Gastroesophageal sphincter (tissue), 4 donors: ENCODE data around the gene ANXA2. TPM values are rescaled to one million over a fixed set of nuclear protein-coding genes. Genes with fewer than 3 reads are reported as not detected.

Experiments
- ATAC-seq: fragments of 150-250 bp; one replicate; pipeline ENCODE4 v1.9.1; 2016; ENCODE audit warnings: mild to moderate bottlenecking, moderate library complexity
- H3K27ac ChIP-seq, 4 donors: fragments of 200-600 bp; sonication (generic) in 3 of 4; 1 replicate in 3 of 4; 2 replicates in 1 of 4; pipeline ENCODE4 v1.5.1; 2016 to 2019
- H3K27me3 ChIP-seq: fragments of 200-600 bp; sonication (generic); one replicate; pipeline ENCODE4 v1.5.1; 2019
- H3K36me3 ChIP-seq, 2 donors: fragments of 200-600 bp; sonication (generic); one replicate each; pipeline ENCODE4 v1.5.1; 2019; ENCODE audit warnings: control low read depth in 1 of 2
- H3K4me1 ChIP-seq, 3 donors: fragments of 200-600 bp; sonication (generic); 1 replicate in 2 of 3; 2 replicates in 1 of 3; pipeline ENCODE4 v1.5.1; 2016 to 2019; ENCODE audit warnings: control low read depth in 2 of 3
- H3K4me3 ChIP-seq, 2 donors: fragments of 200-600 bp; sonication (generic); one replicate each; pipeline ENCODE4 v1.5.1; 2019; ENCODE audit warnings: mild to moderate bottlenecking in 1 of 2, moderate library complexity in 1 of 2
- H3K9me3 ChIP-seq, 3 donors: fragments of 200-600 bp; sonication (generic); one replicate each; pipeline ENCODE4 v1.5.1; 2017 to 2019; ENCODE audit warnings: control low read depth in 2 of 3
- EP300 ChIP-seq: sonication (generic); formaldehyde crosslinking; IDR thresholded peaks from one replicate; pipeline ENCODE4 v1.6.1; 2017; ENCODE audit warnings: antibody characterized with exemption, mild to moderate bottlenecking
- POLR2A ChIP-seq, 2 donors: fragments of 450-650 bp; IDR thresholded peaks; one replicate each; pipeline ENCODE4 v1.6.1; 2017; ENCODE audit warnings: antibody characterized with exemption in 2 of 2, mild to moderate bottlenecking in 2 of 2, moderate library complexity in 1 of 2
- POLR2AphosphoS5 ChIP-seq: sonication (generic); formaldehyde crosslinking; IDR thresholded peaks from one replicate; pipeline ENCODE4 v1.6.1; 2017; ENCODE audit warnings: antibody characterized with exemption
- WGBS, 2 donors: methylation state at CpG; one replicate each; pipeline ENCODE4 v1.1.5; 2018; ENCODE audit warnings: low coverage in 1 of 2; 5-methylcytosine and 5-hydroxymethylcytosine counted together
- total RNA-seq, 4 donors: library from RNA; depleted of rRNA; stranded (reverse); fragments of >200 nt; gene quantifications; one replicate each; pipeline ENCODE4 v1.1.0, GENCODE V29; 2016
- TF ChIP-seq, protein P1 (sequence below), 4 experiments: fragments of 200-600 bp in 2 of 4; fragments of 450-650 bp in 2 of 4; sonication (generic) in 1 of 4; IDR thresholded peaks; one replicate each; pipeline ENCODE4 v1.5.1; 2017 to 2019; ENCODE audit warnings: antibody characterized with exemption in 4 of 4, mild to moderate bottlenecking in 2 of 4, moderate library complexity in 2 of 4

ANXA2 gene
- total RNA-seq, 4 donors from 2014 or later = 301 to 793 (median 570) TPM

DNA sequence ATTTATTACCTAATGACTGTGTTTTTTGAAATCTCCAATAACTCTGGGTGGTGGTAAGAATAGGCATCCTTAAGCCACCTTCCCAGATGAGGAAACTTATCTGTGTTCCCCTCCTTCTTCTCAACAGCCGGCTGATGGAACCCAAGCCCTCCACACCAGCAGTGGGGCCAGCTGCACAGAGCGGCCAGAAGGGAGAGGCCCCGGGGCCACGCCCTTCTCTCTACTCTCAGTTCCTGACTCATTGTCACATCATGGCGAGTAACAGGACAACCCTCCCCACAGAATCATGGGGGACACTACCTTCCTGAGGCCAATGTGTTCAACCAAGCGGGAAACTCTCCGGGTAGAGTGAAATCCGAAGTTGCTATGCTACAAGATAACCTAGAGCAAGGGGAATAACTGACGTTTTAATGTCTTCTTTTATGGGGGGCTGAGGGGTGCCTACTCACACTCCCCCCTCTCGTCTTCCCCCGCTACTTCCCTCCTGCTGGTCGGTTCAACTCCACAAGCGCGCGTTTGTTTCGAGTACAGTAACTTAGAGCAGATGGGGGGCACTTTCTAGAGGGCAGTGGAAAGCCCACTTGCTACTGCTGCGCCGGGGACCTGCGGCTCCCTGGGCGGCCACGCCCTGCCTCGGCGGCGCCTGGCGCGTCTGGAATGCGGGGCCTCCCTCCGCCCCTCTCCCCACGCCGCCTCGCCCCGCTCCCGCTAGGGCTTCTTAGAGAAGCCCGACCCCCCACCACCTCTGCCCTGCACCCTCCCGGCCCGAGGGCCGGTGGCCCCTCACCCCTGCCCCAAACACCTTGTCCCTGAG, 621 bp downstream of the ANXA2 start:
- Histone ChIP-seq H3K9me3 (no peaks in the 10 kb centered on the region), H3K4me1 (peaks cover 6 to 62% (median 30%) of the 10 kb centered on the region in 3 donors), H3K36me3 (peaks cover 0 to 5% of the 10 kb centered on the region in 2 donors), H3K27me3 (no peaks in the 10 kb centered on the region), H3K27ac (peak overlapping the region; percentile 93 to 99 (median 97)), H3K4me3 (peak overlapping the region; percentile 91 to 97)
- peak; percentile 52 for ATAC-seq
- 5% methylated on average over 14 of the region's 37 CpGs; no CpG with 5 or more reads in 1 of the 2 donors for WGBS, 2 donors
- TF ChIP-seq, protein P1, sequence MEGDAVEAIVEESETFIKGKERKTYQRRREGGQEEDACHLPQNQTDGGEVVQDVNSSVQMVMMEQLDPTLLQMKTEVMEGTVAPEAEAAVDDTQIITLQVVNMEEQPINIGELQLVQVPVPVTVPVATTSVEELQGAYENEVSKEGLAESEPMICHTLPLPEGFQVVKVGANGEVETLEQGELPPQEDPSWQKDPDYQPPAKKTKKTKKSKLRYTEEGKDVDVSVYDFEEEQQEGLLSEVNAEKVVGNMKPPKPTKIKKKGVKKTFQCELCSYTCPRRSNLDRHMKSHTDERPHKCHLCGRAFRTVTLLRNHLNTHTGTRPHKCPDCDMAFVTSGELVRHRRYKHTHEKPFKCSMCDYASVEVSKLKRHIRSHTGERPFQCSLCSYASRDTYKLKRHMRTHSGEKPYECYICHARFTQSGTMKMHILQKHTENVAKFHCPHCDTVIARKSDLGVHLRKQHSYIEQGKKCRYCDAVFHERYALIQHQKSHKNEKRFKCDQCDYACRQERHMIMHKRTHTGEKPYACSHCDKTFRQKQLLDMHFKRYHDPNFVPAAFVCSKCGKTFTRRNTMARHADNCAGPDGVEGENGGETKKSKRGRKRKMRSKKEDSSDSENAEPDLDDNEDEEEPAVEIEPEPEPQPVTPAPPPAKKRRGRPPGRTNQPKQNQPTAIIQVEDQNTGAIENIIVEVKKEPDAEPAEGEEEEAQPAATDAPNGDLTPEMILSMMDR (IDR thresholded peaks at IDR 0.05) = no peak
- TF ChIP-seq POLR2AphosphoS5 = peak; percentile 30
- no peak for TF ChIP-seq EP300

DNA sequence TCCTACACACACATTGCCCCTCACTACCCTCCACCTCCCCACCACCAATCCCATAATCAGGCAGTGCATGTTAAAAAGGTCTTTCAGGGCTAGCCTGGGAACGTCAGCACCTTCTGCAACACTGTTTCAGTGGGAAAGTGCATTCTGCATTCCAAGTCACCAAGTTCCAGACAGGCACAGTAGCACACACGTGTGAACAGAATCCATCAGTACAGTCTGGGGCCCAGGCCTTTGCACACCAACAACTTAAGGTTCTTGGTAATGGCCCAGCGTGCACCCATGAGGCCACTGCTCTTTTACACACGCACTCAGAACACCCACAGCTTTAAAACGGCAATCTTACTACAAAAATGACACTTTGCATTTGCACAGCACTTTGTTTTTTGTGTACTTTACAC, 1.2 kb downstream of the ANXA2 start:
- peak overlapping the region; percentile 93 to 99 (median 97) for H3K27ac ChIP-seq
- ATAC-seq = no peak
- H3K4me3 ChIP-seq = peak overlapping the region; percentile 91 to 97
- 29 to 53% methylated on average over 5 of the region's 5 CpGs for WGBS, 2 donors
- no peaks in the 10 kb centered on the region for H3K9me3 ChIP-seq
- peaks cover 12 to 68% (median 36%) of the 10 kb centered on the region in 3 donors for H3K4me1 ChIP-seq
- no peaks in the 10 kb centered on the region for H3K27me3 ChIP-seq
- no peak for TF ChIP-seq EP300
- no peak for TF ChIP-seq POLR2AphosphoS5
- no peak for TF ChIP-seq POLR2A (IDR thresholded peaks at IDR 0.05)
- TF ChIP-seq, protein P1 (IDR thresholded peaks at IDR 0.05) = no peak
- peaks cover 0 to 5% of the 10 kb centered on the region in 2 donors for H3K36me3 ChIP-seq

DNA sequence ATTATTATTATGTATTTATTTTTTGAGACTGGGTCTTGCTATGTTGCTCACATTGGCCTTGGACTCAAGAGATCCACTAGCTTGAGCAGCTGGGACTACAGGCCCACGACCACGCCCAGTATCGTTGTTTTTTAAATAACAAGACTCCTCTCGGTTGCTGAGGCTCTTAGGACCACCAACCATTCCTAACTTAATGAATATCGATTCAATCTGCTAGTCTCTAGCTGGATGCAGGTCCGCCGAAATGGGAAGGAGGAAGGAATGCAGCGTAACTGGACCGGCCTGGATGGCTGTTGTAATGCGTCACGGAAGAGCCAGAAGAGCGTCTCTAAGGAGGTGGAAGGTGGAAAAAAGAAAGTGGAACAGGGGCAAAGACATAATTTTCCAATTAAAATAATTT, 1.7 kb downstream of the ANXA2 start:
- 54 to 69% methylated on average over 11 to 12 of the region's 12 CpGs for WGBS, 2 donors
- Histone ChIP-seq H3K27ac (peak overlapping the region; percentile 93 to 99 (median 97)), H3K36me3 (peaks cover 0 to 5% of the 10 kb centered on the region in 2 donors), H3K27me3 (no peaks in the 10 kb centered on the region), H3K9me3 (no peaks in the 10 kb centered on the region), H3K4me3 (peak overlapping the region in 1 of 2 donors; percentile 97), H3K4me1 (peaks cover 16 to 72% (median 41%) of the 10 kb centered on the region in 3 donors)
- no peak for ATAC-seq
- no peak for TF ChIP-seq POLR2AphosphoS5
- no peak for TF ChIP-seq EP300
- TF ChIP-seq, protein P1 (IDR thresholded peaks at IDR 0.05) = no peak
- no peak for TF ChIP-seq POLR2A (IDR thresholded peaks at IDR 0.05)

DNA sequence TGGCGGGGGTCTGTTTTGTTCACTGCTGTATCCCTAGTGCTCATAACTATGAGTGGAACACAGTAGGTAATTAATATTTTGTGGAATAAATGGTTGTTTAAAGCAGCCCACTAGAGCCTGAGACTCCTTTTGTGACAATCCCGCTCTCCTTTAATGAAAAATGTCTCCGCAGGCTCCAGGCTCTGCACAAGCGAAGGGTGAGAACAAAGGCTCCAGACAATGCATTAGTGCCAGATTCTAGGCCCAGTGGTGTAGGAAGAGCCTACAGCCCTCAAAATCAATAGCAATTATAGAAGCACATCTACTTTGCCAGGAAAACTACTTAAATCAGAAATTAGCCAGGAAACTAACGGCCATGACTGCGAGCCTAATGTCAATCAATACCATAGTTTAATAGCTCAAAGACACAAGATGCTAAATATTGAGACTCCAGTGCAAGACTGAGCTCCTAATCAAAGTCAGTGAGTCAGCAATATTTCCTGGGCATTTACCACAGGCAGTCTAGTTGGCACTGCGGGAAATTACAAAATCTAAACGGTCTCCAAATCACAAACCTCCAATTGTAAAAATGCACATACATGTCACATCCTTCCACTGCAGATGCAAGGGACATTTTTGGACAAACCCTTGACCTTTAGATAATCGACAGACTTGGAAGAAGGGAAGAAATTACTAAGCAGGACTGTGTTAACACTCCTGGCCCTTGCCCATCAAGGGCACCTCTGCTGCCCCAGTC, 2.3 kb downstream of the ANXA2 start:
- peak overlapping the region in 1 of 2 donors; percentile 97 for H3K4me3 ChIP-seq
- no peak for ATAC-seq
- H3K4me1 ChIP-seq = peaks cover 22 to 79% (median 46%) of the 10 kb centered on the region in 3 donors

DNA sequence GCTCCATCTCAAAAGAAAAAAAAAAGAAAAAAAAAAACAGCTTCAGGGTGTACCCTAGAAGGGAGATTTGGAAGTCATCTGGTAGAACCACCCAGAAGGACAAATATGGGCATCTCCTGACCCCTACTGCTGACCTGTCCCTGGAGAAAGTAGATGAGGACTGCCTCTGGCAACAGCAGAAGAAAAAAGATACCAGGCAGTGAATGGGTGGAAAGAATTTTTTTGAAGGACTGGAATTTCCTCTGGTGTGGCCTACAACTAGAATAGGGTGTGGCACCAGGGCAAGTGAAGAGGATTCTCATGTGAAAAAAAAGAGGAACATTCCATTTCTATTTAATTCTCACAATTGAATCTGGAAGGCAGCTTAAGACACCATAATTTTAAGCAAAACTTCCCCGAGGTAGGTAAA, 3.1 kb downstream of the ANXA2 start:
- TF ChIP-seq POLR2AphosphoS5 = no peak
- TF ChIP-seq EP300 = no peak
- TF ChIP-seq, protein P1 (IDR thresholded peaks at IDR 0.05) = no peak
- TF ChIP-seq POLR2A (IDR thresholded peaks at IDR 0.05) = no peak
- peaks cover 0 to 5% of the 10 kb centered on the region in 2 donors for H3K36me3 ChIP-seq
- H3K27me3 ChIP-seq = no peaks in the 10 kb centered on the region
- 25 to 60% methylated on average over 1 of the region's 1 CpG for WGBS, 2 donors
- peaks cover 29 to 86% (median 51%) of the 10 kb centered on the region in 3 donors for H3K4me1 ChIP-seq
- no peaks in the 10 kb centered on the region for H3K9me3 ChIP-seq
- H3K4me3 ChIP-seq = peak overlapping the region in 1 of 2 donors; percentile 20
- ATAC-seq = no peak
- H3K27ac ChIP-seq = peak overlapping the region; percentile 12 to 97 (median 90)

More for the DNA sequence above, 2.3 kb downstream of the ANXA2 start:
- Histone ChIP-seq H3K9me3 (no peaks in the 10 kb centered on the region), H3K36me3 (peaks cover 0 to 5% of the 10 kb centered on the region in 2 donors), H3K27me3 (no peaks in the 10 kb centered on the region), H3K27ac (peak overlapping the region in 3 of 4 donors; percentile 84 to 97 (median 97))
- WGBS, 2 donors = 71 to 77% methylated on average over 6 to 8 of the region's 9 CpGs
- TF ChIP-seq POLR2A (IDR thresholded peaks at IDR 0.05) = no peak
